ENCODE data around the gene GUK1. TPM values are rescaled to one million over a fixed set of nuclear protein-coding genes. Genes with fewer than 3 reads are reported as not detected.

Gene GUK1
- total and polyA plus RNA-seq, 2 of the 8 experiments (the other 6 are each of a cell fraction or from before 2014, with no cell fraction given): 68.5 to 183 TPM

- Histone ChIP-seq H3K18ac (ENCODE audit: extremely low read depth, low read length) (no peak overlapping the region), H3K4ac (replicated peaks; ENCODE audit: insufficient read length, low read depth, low read length) (no peak overlapping the region), H3K27ac (ENCODE audit: low read depth, low read length) (no peak overlapping the region), H4K91ac (replicated peaks; ENCODE audit: insufficient read length, low read length) (no peak overlapping the region), H3K79me2 (ENCODE audit: control insufficient read depth in 1 of 2, insufficient read depth in 2 of 2, low read length in 2 of 2) (no peaks in the 10 kb centered on the region; a peak in 1 of 4 replicates), H3K23ac (ENCODE audit: insufficient read length) (no peak overlapping the region), H2AK5ac (ENCODE audit: low read depth, low read length) (no peak overlapping the region), H3K14ac (ENCODE audit: insufficient read length) (no peak overlapping the region), H2BK5ac (ENCODE audit: low read depth, low read length) (no peak overlapping the region), H2BK12ac (ENCODE audit: low read depth, low read length) (no peak overlapping the region), H3K4me3 (ENCODE audit: extremely low read depth in 1 of 4, insufficient read depth in 2 of 4, low read depth in 3 of 4, low read length in 4 of 4) (peak overlapping the region; percentile 63 to 92 (median 77)), H3K36me3 (ENCODE audit: control insufficient read depth in 2 of 4, insufficient read depth in 4 of 4, low read length in 3 of 4) (peaks cover 16 to 41% (median 27%) of the 10 kb centered on the region in 4 experiments; a peak in 7 of 8 replicates), H2BK20ac (ENCODE audit: low read length) (no peak overlapping the region), H2BK15ac (ENCODE audit: low read length) (no peak overlapping the region), H2AFZ (ENCODE audit: low read length) (no peak overlapping the region), H3K9ac (replicated peaks in 1 of 4; ENCODE audit: extremely low read depth in 1 of 4, low read depth in 3 of 4, low read length in 3 of 4) (peak overlapping the region in 2 of 4 experiments; percentile 13 to 33; a peak in 4 of 7 replicates), H3K27me3 (replicated peaks in 1 of 4; ENCODE audit: control insufficient read depth in 3 of 4, extremely low read depth in 1 of 4, insufficient read depth in 3 of 4, low read length in 3 of 4) (no peaks in the 10 kb centered on the region; a peak in 1 of 7 replicates), H3K4me1 (replicated peaks in 1 of 4; ENCODE audit: control insufficient read depth in 3 of 4, insufficient read depth in 4 of 4, low read length in 3 of 4) (peaks cover 0 to 2% (median 0%) of the 10 kb centered on the region in 4 experiments; a peak in 1 of 7 replicates), H3K23me2 (ENCODE audit: low read depth, low read length) (peaks cover 6% of the 10 kb centered on the region; the same call in 1 of the 2 replicates), H3K9me3 (ENCODE audit: insufficient read depth in 2 of 2, low read depth in 1 of 2, low read length in 1 of 2) (no peaks in the 10 kb centered on the region), H3K56ac (replicated peaks; ENCODE audit: insufficient read length, low read depth, low read length) (no peak overlapping the region), H4K20me1 (replicated peaks in 1 of 2; ENCODE audit: control insufficient read depth in 1 of 2, insufficient read depth in 2 of 2, low read length in 2 of 2) (peaks cover 9 to 33% of the 10 kb centered on the region in 2 experiments), H4K5ac (ENCODE audit: insufficient read length, low read depth, low read length) (no peak overlapping the region), H3K79me1 (ENCODE audit: low read depth, low read length) (peaks cover 4% of the 10 kb centered on the region), H4K8ac (ENCODE audit: extremely low read depth, insufficient read depth, low read length) (no peak overlapping the region; the same call in 1 of the 2 replicates), H3K4me2 (ENCODE audit: insufficient read depth in 1 of 2, low read depth in 2 of 2, low read length in 2 of 2) (peak overlapping the region; percentile 37 to 83), H2BK120ac (replicated peaks; ENCODE audit: low read depth, low read length) (no peak overlapping the region)
- ChIA-PET POLR2A (ENCODE audit: partially characterized antibody) (interaction anchor here (0.9 to 5.6 kb wide), 2 partner anchors 13 to 20 kb away, joined by 6 to 53 read pairs; partner anchors contain the start of gene ARF1), CTCF (ENCODE audit: partially characterized antibody) (interaction anchor here (3.8 kb wide), 1 partner anchor 12 kb away, joined by 13 read pairs; no protein-coding TSS in a partner anchor)
- DNase-seq (ENCODE audit: low read depth in 1 of 2, low spot score in 2 of 2): peak in 1 of 2 experiments; percentile 66
- no peak for FAIRE-seq
- WGBS, 2 experiments (ENCODE audit: extremely low coverage in 1 of 2, insufficient coverage in 1 of 2, insufficient read length in 1 of 2, insufficient replicate concordance in 2 of 2, low coverage in 1 of 2, low lambda C conversion rate in 2 of 2, missing lambda C conversion rate in 1 of 2): 35% methylated on average over 24 of the region's 73 CpGs; no CpG with 5 or more reads in 1 of the 2 experiments
- no peak for TF ChIP-seq NANOG (IDR thresholded peaks at IDR 0.05; ENCODE audit: insufficient read depth, low read depth, low read length, poor library complexity, severe bottlenecking)
- no peak for TF ChIP-seq E2F6 (IDR thresholded peaks at IDR 0.05)
- TF ChIP-seq RXRA (IDR thresholded peaks at IDR 0.05; ENCODE audit: insufficient read depth, low read depth, low read length): no peak
- TF ChIP-seq CREB1 (IDR thresholded peaks at IDR 0.05): no peak
- TF ChIP-seq SRF (IDR thresholded peaks at IDR 0.05; ENCODE audit: low read depth, low read length): no peak
- TF ChIP-seq ZNF274 (IDR thresholded peaks at IDR 0.05; ENCODE audit: borderline replicate concordance, extremely low read depth, low read length): no peak
- no peak for TF ChIP-seq GTF2F1 (IDR thresholded peaks at IDR 0.05; ENCODE audit: borderline replicate concordance, low read depth, low read length)
- peak in 2 of 3 experiments; percentile 29 to 39; a peak in 2 of 4 replicates for TF ChIP-seq CTCF (IDR thresholded peaks at IDR 0.05; ENCODE audit: control extremely low read depth in 1 of 3, insufficient read depth in 1 of 3, low read depth in 1 of 3, low read length in 3 of 3)
These were observed 37.9 kb upstream of the GUK1 start for GRCh38 chr1:228101994-228102790.
